IPS-18c (cell line): ENCODE data around the gene EXD3.
A peak's percentile ranks its signal among the peaks of the same experiment; 100 is the strongest.
"Not testable (repeated sequence)": the region's sequence is repeated elsewhere in the genome, so short reads cannot be mapped to it uniquely, and the experiment has no call there.

ENCODE experiments used
- H3K4me3 ChIP-seq: 2 replicates; pipeline ENCODE4 v1.7.0; 2013; ENCODE audit warnings: low read depth, mild to moderate bottlenecking, low read length, moderate library complexity; ENCODE audit not compliant: insufficient read depth
- H3K9me3 ChIP-seq: one replicate; pipeline ENCODE4 v1.6.1; 2013; ENCODE audit warnings: mild to moderate bottlenecking, low read length, moderate library complexity; ENCODE audit not compliant: control insufficient read depth, insufficient read depth

The EXD3 gene

GRCh38 chr9:137426018-137426681, 3.2 kb upstream of the EXD3 start:
- H3K9me3 ChIP-seq, result no peaks in the 10 kb centered on the region
- H3K4me3 ChIP-seq, result no peak overlapping the region

GRCh38 chr9:137423514-137424291, 741 bp upstream of the EXD3 start:
- no peaks in the 10 kb centered on the region for H3K9me3 ChIP-seq
- peak overlapping the region; percentile 52 for H3K4me3 ChIP-seq

GRCh38 chr9:137421838-137422603, 941 bp downstream of the EXD3 start:
- Histone ChIP-seq H3K4me3 (peak overlapping the region; percentile 76), H3K9me3 (no peaks in the 10 kb centered on the region)

GRCh38 chr9:137417161-137418021, 5.6 kb downstream of the EXD3 start:
- H3K9me3 ChIP-seq, result no peaks in the 10 kb centered on the region
- H3K4me3 ChIP-seq, result no peak overlapping the region

GRCh38 chr9:137416563-137417151, 6.3 kb downstream of the EXD3 start:
- Histone ChIP-seq H3K4me3 (no peak overlapping the region), H3K9me3 (no peaks in the 10 kb centered on the region)

GRCh38 chr9:137416006-137416562, 6.9 kb downstream of the EXD3 start:
- Histone ChIP-seq H3K4me3 (no peak overlapping the region), H3K9me3 (no peaks in the 10 kb centered on the region)

- Histone ChIP-seq H3K4me3 (no peak overlapping the region), H3K9me3 (no peaks in the 10 kb centered on the region)
Observed at GRCh38 chr9:137415451-137415850, 7.5 kb downstream of the EXD3 start.

- Histone ChIP-seq H3K4me3 (no peak overlapping the region), H3K9me3 (no peaks in the 10 kb centered on the region)
Observed at GRCh38 chr9:137412431-137412830, 10.5 kb downstream of the EXD3 start.

- H3K4me3 ChIP-seq, result no peak overlapping the region
Observed at GRCh38 chr9:137411645-137412380, 11.1 kb downstream of the EXD3 start.

GRCh38 chr9:137411260-137411644, 11.7 kb downstream of the EXD3 start:
- H3K4me3 ChIP-seq, result no peak overlapping the region

More at GRCh38 chr9:137411645-137412380, 11.1 kb downstream of the EXD3 start:
- H3K9me3 ChIP-seq, result no peaks in the 10 kb centered on the region

GRCh38 chr9:137410891-137411249, 12.1 kb downstream of the EXD3 start:
- Histone ChIP-seq H3K4me3 (no peak overlapping the region), H3K9me3 (no peaks in the 10 kb centered on the region)

More at GRCh38 chr9:137411260-137411644, 11.7 kb downstream of the EXD3 start:
- H3K9me3 ChIP-seq, result no peaks in the 10 kb centered on the region

GRCh38 chr9:137410236-137410890, 12.6 kb downstream of the EXD3 start:
- H3K4me3 ChIP-seq, H3K9me3 ChIP-seq: not testable (repeated sequence)

GRCh38 chr9:137409515-137409914, 13.4 kb downstream of the EXD3 start:
- no peak overlapping the region for H3K4me3 ChIP-seq
- no peaks in the 10 kb centered on the region for H3K9me3 ChIP-seq

- H3K4me3 ChIP-seq, result no peak overlapping the region
- H3K9me3 ChIP-seq, result no peaks in the 10 kb centered on the region
Observed at GRCh38 chr9:137408651-137409405, 14.1 kb downstream of the EXD3 start.
